Stimulated activated CD4-positive, alpha-beta T cell treated with anti-CD3 and anti-CD28 coated beads, Interleukin-1b, Interleukin-23, amount 100 ng/mL, for 48 hours (primary cell): ENCODE results near the gene EGF.
"Not testable (repeated sequence)": the region's sequence is repeated elsewhere in the genome, so short reads cannot be mapped to it uniquely, and the experiment has no call there.

ENCODE experiments used
- DNase-seq: peaks from one replicate; pipeline ENCODE4 v3.0.0-alpha.2; 2020

Gene EGF

DNA sequence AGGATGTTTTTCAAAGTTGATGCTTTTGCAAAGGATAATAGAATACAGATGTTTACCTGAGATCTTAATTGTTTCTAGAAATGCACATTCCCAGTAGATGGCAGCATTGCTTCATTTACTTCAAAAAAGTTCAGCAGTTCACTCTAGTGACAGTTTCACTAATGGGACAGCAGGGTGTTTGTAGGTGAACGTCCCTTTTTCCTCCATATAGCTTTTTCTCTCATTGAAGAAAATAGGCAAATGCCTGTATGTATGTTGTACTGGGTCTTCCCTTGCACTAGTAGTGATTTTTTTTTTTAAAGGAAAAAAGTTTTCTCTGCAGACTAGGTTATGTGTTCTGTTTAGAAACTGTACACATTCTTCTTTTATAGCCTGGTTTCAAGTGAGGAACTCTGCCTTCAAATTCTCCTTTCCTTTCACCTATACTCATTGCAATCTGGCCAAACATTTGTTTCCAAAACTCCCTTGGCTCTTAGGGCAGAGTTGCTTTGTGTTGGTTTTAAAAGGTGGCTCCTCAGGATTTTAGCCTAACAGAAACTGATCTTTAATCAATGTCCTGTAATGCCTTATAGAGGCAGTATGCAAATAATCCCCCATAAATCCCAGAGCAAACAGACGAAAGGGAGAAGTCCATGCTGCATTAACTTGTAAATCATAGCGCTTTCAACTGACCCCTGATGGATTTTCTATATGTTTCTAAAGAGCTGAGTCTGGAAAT is 86.3 kb downstream of the EGF start:
- DNase-seq: no peak

DNA sequence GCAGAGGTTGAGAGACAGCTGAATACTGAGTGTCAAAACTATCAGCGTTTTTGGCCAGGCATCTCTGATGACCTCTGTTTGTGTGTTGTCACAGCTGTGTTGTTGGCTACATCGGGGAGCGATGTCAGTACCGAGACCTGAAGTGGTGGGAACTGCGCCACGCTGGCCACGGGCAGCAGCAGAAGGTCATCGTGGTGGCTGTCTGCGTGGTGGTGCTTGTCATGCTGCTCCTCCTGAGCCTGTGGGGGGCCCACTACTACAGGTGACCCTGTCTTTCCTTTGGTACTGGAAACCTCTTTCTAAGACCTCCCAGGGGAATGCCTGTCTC is 86.9 kb downstream of the EGF start:
- no peak for DNase-seq

- DNase-seq: no peak
Observed at GRCh38 chr4:110002326-110002725, 89.6 kb downstream of the EGF start.

DNA sequence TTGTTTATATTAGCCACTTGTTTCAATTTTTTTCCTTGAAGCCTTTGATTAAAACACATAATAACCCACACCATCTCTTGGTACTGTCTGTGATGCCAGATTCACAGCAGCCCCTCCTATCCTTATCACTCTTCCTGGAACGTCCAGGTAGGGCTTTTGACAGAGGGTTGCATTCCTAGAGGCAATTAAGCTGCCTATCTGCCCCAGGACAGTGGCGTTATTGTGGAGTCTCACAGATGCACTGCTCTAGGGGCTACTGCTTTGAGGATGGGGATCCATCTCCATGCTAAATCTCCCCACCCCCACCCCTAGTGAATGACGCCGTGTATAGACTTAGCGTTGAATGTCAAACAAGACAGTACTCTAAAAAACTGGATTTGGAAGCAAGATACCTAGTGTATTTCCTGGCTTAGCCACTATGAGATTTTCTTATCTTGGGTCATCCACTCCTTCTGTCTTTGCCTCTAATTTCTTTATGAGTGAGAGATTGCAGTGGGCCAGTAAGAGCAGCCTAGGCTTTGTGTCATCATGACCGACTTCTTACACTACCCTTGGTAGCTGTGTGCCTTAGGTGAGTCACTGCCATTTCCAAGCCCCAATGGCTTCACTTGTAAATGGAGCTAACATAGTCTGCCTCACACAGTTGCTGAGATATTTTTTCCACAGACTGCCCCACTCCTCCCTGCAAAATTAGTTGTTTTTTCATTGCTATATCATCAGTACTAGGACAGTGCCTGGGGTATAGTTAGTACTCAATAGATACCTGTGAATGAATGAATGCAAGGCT is 90.9 kb downstream of the EGF start:
- peak; percentile 50 for DNase-seq

- DNase-seq: no peak
Observed at GRCh38 chr4:110004556-110004955, 91.9 kb downstream of the EGF start.

- DNase-seq: no peak
Observed at GRCh38 chr4:110005461-110006056, 92.9 kb downstream of the EGF start.

- no peak for DNase-seq
Observed at GRCh38 chr4:110007217-110007616, 94.5 kb downstream of the EGF start.

- no peak for DNase-seq
Observed at GRCh38 chr4:110008540-110008939, 95.9 kb downstream of the EGF start.

DNA sequence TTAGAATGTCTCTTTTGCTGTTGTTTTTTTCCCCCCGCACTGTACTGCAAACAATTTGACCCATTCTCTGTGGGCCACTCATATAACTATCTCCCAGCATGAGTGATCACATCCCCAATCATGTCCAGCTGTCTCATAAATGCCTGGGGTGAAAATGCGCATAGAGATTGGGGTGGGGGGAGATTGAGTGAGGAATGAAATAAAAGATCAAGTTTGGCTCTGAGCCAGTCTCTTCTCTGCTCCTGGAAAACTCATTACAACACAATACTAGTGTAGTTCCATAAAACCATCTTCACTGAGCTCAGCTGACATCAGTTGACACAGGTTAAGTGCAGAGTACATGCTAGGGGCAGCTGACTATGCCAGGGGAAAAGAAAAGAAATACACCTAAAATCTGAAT is 96.9 kb downstream of the EGF start:
- no peak for DNase-seq

GRCh38 chr4:110010797-110011196 is 98.1 kb downstream of the EGF start:
- no peak for DNase-seq

DNA sequence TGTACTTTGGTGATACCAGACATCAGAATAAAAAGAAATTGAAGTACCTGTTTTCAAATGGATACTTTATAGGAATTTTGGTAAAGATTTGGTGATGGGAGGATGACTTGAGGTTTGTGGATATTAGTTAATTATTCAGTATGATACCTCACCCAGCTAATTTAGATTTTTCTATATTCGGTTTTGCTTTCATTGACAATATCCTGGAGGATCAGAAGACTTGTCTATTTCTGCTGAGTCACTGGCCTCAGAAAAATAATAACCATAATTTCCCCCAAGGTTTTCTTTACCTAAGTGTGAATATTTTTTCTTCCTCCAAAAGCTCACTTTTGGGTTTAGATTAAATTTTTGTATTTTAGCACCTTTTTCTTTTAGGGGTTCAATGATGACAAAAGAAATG is 100.2 kb downstream of the EGF start:
- no peak for DNase-seq

- no peak for DNase-seq
Observed at GRCh38 chr4:110014233-110014632, 101.5 kb downstream of the EGF start.

DNA sequence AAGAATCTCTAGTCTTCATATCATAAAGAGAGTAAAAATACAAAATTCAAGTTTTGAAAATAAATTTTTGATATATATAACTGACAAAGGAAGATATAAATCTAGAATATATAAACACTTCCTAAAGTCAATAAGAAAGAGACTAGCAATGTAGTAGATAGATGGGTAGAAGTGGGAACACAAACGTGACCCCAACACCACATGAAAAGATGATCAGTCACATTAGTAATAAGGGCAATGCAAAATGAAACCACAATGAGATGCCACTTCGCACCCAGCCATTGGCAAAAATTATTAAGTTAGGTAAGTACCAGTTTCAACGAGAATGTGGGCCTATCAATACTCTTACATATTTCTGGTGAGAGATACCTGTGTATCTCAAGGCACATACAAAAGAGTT is 106.5 kb downstream of the EGF start:
- no peak for DNase-seq

DNA sequence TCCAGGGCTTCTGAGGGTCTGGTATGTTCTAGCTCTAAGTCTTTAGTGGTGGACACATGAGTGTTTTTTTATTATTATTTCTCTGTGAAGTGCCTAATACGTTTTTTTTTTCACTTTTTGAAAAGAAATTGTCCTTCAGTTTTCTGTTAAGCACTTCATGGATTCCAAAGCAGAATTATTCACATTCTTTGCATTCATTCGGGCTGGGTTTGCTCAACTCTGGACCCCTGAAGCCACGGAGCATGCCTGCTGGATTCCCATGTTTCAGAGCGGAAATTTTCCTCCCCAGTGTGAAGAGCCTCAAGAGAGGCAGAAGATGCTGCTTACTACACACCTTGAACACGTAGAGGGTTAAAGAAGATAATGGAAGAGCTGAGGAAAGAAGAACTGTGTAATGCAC is 107.5 kb downstream of the EGF start:
- DNase-seq: no peak

- no peak for DNase-seq
Observed at GRCh38 chr4:110020646-110021443, 108.2 kb downstream of the EGF start.

DNA sequence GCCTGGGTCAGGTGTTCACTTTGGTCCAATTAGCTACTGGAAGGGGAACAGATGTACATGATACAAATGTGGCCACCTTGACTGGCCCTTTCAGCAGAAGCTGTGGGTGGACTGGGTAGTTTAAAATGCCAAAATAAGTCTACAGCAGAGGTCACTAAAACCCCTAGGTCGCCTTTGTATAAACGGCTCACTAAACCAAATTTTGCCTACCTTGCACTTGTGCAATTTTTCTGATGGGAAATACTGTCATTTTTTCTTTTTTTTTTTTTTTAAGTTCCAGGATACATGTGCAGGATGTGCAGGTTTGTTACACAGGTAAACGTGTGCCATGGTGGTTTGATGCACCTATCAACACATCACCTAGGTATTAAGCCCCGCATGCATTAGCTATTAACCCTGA is 109.8 kb downstream of the EGF start:
- DNase-seq: no peak

DNA sequence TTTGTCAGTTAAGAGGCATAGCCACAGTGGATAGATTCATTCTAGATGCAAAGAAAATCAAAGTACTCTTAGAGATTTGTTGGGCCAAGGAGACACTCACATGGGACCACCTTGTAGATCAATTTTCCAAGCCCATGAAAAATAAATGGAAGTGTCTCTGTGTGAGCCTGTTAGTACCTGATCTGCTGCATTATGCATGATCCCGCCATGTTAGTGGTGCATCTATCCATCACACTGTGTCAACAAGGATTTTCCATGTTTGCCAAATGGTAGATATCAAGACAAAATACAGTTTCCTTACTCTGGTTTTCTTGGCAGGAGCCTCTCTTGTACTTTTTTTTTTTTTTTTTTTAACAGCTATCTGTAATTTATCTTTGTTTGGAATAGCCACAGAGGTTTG is 112.4 kb downstream of the EGF start:
- DNase-seq: no peak

DNA sequence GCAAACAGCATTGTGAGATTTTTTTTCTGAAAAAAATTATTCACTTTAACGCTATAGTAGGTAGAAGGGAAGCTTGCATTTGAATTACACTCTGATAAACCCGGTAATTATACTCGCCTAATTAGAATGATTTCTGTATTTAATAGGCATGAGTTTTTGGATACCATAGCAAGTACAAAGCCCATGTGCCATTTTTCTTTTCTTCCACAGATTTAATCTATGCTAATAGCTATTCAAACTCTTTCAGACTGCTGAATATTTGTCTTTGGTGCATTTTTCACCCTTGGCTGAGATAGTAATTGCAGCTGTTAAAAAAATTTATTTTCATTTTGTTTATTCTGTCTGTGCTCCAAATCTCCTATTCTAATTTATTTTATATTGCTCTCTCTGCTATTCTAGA is 113.0 kb downstream of the EGF start:
- DNase-seq: no peak

GRCh38 chr4:110032603-110033002 is 119.9 kb downstream of the EGF start:
- DNase-seq: no peak

- DNase-seq: no peak
Observed at GRCh38 chr4:110033355-110034025, 120.8 kb downstream of the EGF start.

- no peak for DNase-seq
Observed at GRCh38 chr4:110034026-110034393, 121.3 kb downstream of the EGF start.

DNA sequence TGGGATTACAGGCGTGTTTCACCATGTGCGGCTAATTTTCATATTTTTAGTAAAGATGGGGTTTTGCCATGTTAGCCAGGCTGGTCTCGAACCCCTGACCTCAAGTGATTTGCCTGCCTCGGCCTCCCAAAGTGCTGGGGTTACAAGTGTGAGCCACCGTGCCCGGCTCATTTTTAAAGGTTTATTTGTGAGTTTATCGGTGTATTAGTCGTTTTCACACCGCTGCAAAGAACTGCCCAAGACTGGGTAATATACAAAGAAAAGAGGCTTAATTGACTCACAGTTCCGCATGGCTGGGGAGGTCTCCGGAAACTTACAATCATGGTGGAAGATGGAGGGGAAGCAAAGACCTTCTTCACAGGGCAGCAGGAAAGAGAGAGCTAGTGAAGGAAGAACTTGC is 126.5 kb downstream of the EGF start:
- DNase-seq: not testable (repeated sequence)

DNA sequence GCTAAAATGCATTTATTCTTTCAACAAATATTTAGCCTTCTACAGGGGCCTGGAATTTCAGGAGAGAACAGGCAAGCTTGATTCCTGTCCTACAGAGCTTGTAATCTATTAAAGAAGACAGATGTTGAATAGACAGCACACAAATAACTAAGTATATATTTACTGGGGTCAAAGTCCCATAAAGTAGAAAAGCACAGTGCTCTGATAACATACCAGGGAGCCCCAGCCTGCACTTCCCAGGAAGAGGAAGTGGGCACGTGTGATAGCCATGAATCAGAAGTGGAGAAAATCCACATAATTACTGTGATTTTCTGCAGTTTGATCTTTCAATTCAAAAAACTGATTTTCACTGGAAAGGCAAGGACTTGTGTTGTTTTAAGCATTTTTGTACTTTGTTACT is 129.1 kb downstream of the EGF start:
- no peak for DNase-seq
